Vagina (tissue), 2 donors: ENCODE measurements around the gene SPINK4. TPM values are rescaled to one million over a fixed set of nuclear protein-coding genes. Genes with fewer than 3 reads are reported as not detected.

Experiments used
- DNase-seq, 2 donors: peaks; one replicate each; pipeline ENCODE4 v3.0.0-alpha.2; 2017; ENCODE audit errors: extremely low spot score in 2 of 2
- H3K27ac ChIP-seq: fragments of 200-600 bp; sonication (generic); one replicate; pipeline ENCODE4 v1.5.1; 2019
- H3K27me3 ChIP-seq: fragments of 200-600 bp; sonication (generic); one replicate; pipeline ENCODE4 v1.5.1; 2019
- H3K36me3 ChIP-seq, 2 donors: fragments of 200-600 bp; sonication (generic); one replicate each; pipeline ENCODE4 v1.5.1; 2017 to 2019
- H3K4me1 ChIP-seq: fragments of 200-600 bp; sonication (generic); one replicate; pipeline ENCODE4 v1.5.1; 2019
- H3K4me3 ChIP-seq, 2 donors: fragments of 200-600 bp; sonication (generic); 1 replicate in 1 of 2; 2 replicates in 1 of 2; pipeline ENCODE4 v1.5.1; 2016 to 2019
- H3K9me3 ChIP-seq: fragments of 200-600 bp; sonication (generic); one replicate; pipeline ENCODE4 v1.5.1; 2019
- CTCF ChIP-seq, 3 experiments: fragments of 450-650 bp in 2 of 3; fragments of 200-600 bp in 1 of 3; sonication (generic) in 1 of 3; IDR thresholded peaks; one replicate each; pipeline ENCODE4 v1.5.1; 2017 to 2019; ENCODE audit warnings: antibody characterized with exemption in 3 of 3, mild to moderate bottlenecking in 2 of 3, moderate library complexity in 2 of 3
- POLR2A ChIP-seq, 2 donors: fragments of 450-650 bp; IDR thresholded peaks; one replicate each; pipeline ENCODE4 v1.6.1; 2017; ENCODE audit warnings: antibody characterized with exemption in 2 of 2, mild to moderate bottlenecking in 2 of 2, moderate library complexity in 2 of 2
- POLR2AphosphoS5 ChIP-seq, 2 donors: sonication (generic); formaldehyde crosslinking; IDR thresholded peaks; one replicate each; pipeline ENCODE4 v1.9.0; 2017; ENCODE audit warnings: antibody characterized with exemption in 2 of 2, mild to moderate bottlenecking in 2 of 2, low read depth in 1 of 2; ENCODE audit not compliant: insufficient read depth in 1 of 2
- intact Hi-C: fragments of 100-400 bp; cut with DNase I; formaldehyde crosslinking; loops from one replicate; pipeline ENCODE4 v1.15.1; 2023
- total RNA-seq: library from RNA; depleted of rRNA; stranded (reverse); fragments of >200 nt; gene quantifications from one replicate; pipeline ENCODE4 v1.2.3, GENCODE V29; 2016

Gene SPINK4
- total RNA-seq, 1 donor from 2014 or later, result not detected

GRCh38 chr9:33241298-33241697, 1.3 kb downstream of the SPINK4 start:
- no peaks in the 10 kb centered on the region for H3K9me3 ChIP-seq
- no peaks in the 10 kb centered on the region for H3K36me3 ChIP-seq
- intact Hi-C loops, result no loop called here
- DNase-seq, result no peak
- H3K4me3 ChIP-seq, result no peak overlapping the region
- H3K27me3 ChIP-seq, result no peaks in the 10 kb centered on the region
- H3K27ac ChIP-seq, result no peak overlapping the region
- no peaks in the 10 kb centered on the region for H3K4me1 ChIP-seq
- no peak for TF ChIP-seq CTCF (IDR thresholded peaks at IDR 0.05)
- TF ChIP-seq POLR2A (IDR thresholded peaks at IDR 0.05), result no peak
- no peak for TF ChIP-seq POLR2AphosphoS5 (IDR thresholded peaks at IDR 0.05; ENCODE audit: insufficient read depth in 1 of 2, low read depth in 1 of 2)

GRCh38 chr9:33242609-33243134, 2.7 kb downstream of the SPINK4 start:
- no peak for TF ChIP-seq POLR2AphosphoS5 (IDR thresholded peaks at IDR 0.05; ENCODE audit: insufficient read depth in 1 of 2, low read depth in 1 of 2)
- no peak for TF ChIP-seq CTCF (IDR thresholded peaks at IDR 0.05)
- no peak for TF ChIP-seq POLR2A (IDR thresholded peaks at IDR 0.05)
- no peak overlapping the region for H3K27ac ChIP-seq
- no peak overlapping the region for H3K4me3 ChIP-seq
- no peaks in the 10 kb centered on the region for H3K4me1 ChIP-seq
- no peaks in the 10 kb centered on the region for H3K36me3 ChIP-seq
- intact Hi-C loops, result no loop called here
- no peaks in the 10 kb centered on the region for H3K27me3 ChIP-seq
- H3K9me3 ChIP-seq, result no peaks in the 10 kb centered on the region
- DNase-seq, result no peak

- DNase-seq, result peak in 1 of 2 donors; percentile 32
- intact Hi-C loops, result loop anchor here (2.0 kb wide), 1 partner anchor 65 kb away; no protein-coding TSS in a partner anchor
- Histone ChIP-seq H3K27me3 (no peaks in the 10 kb centered on the region), H3K9me3 (no peaks in the 10 kb centered on the region), H3K4me3 (no peak overlapping the region), H3K36me3 (no peaks in the 10 kb centered on the region), H3K27ac (no peak overlapping the region), H3K4me1 (no peaks in the 10 kb centered on the region)
- TF ChIP-seq POLR2A (IDR thresholded peaks at IDR 0.05), result no peak
- TF ChIP-seq POLR2AphosphoS5 (IDR thresholded peaks at IDR 0.05; ENCODE audit: insufficient read depth in 1 of 2, low read depth in 1 of 2), result no peak
- TF ChIP-seq CTCF (IDR thresholded peaks at IDR 0.05), result no peak
These were observed 4.3 kb downstream of the SPINK4 start for GRCh38 chr9:33244137-33244784.

GRCh38 chr9:33245341-33245740, 5.4 kb downstream of the SPINK4 start:
- Histone ChIP-seq H3K27ac (no peak overlapping the region), H3K27me3 (no peaks in the 10 kb centered on the region), H3K9me3 (no peaks in the 10 kb centered on the region), H3K4me3 (no peak overlapping the region), H3K4me1 (no peaks in the 10 kb centered on the region), H3K36me3 (no peaks in the 10 kb centered on the region)
- TF ChIP-seq POLR2A (IDR thresholded peaks at IDR 0.05) (no peak), POLR2AphosphoS5 (IDR thresholded peaks at IDR 0.05; ENCODE audit: insufficient read depth in 1 of 2, low read depth in 1 of 2) (no peak), CTCF (IDR thresholded peaks at IDR 0.05) (no peak)
- peak in 1 of 2 donors; percentile 78 for DNase-seq
- intact Hi-C loops, result loop anchor here (2.0 kb wide), 1 partner anchor 63 kb away; no protein-coding TSS in a partner anchor

- H3K36me3 ChIP-seq, result no peaks in the 10 kb centered on the region
- H3K4me3 ChIP-seq, result no peak overlapping the region
- H3K27me3 ChIP-seq, result no peaks in the 10 kb centered on the region
- H3K9me3 ChIP-seq, result no peaks in the 10 kb centered on the region
- no peak for TF ChIP-seq POLR2AphosphoS5 (IDR thresholded peaks at IDR 0.05; ENCODE audit: insufficient read depth in 1 of 2, low read depth in 1 of 2)
- TF ChIP-seq POLR2A (IDR thresholded peaks at IDR 0.05), result no peak
- TF ChIP-seq CTCF (IDR thresholded peaks at IDR 0.05), result no peak
- intact Hi-C loops, result no loop called here
- H3K27ac ChIP-seq, result no peak overlapping the region
- peak in 1 of 2 donors; percentile 54 for DNase-seq
- H3K4me1 ChIP-seq, result no peaks in the 10 kb centered on the region
These were observed 6.4 kb downstream of the SPINK4 start for GRCh38 chr9:33246269-33246860.
